Sigmoid colon (tissue), 4 donors: ENCODE data around the gene FBXO15.

ENCODE experiments used
- POLR2AphosphoS5 ChIP-seq, 4 donors: sonication (generic); formaldehyde crosslinking; IDR thresholded peaks; one replicate each; pipeline ENCODE4 v1.6.1; 2017; ENCODE audit warnings: antibody characterized with exemption in 4 of 4
- TF ChIP-seq, protein P1 (sequence below), 4 experiments: fragments of 450-650 bp in 3 of 4; fragments of 200-600 bp in 1 of 4; IDR thresholded peaks; one replicate each; pipeline ENCODE4 v1.5.1; 2016 to 2019; ENCODE audit warnings: antibody characterized with exemption in 4 of 4, mild to moderate bottlenecking in 3 of 4, moderate library complexity in 2 of 4

DNA sequence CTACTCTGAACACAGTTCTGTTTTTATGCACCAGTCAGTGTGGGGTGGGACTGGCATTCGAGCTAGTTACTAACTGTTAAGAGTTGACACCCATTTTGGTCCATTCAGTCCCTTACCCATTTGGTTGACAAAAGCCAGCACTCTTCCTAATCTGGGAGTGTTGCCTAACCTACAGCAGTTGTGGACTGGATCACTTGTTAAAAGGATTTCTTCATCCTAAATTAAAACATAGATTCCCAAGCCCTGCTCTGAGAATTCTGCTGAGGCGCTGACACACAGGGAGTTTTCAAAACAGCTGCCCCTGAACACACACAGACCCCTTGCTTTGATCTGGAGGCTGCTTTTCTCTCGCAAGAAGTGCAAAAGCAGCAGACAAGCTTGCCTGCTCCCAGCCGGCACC lies 7.1 kb upstream of the FBXO15 start:
- TF ChIP-seq, protein P1, sequence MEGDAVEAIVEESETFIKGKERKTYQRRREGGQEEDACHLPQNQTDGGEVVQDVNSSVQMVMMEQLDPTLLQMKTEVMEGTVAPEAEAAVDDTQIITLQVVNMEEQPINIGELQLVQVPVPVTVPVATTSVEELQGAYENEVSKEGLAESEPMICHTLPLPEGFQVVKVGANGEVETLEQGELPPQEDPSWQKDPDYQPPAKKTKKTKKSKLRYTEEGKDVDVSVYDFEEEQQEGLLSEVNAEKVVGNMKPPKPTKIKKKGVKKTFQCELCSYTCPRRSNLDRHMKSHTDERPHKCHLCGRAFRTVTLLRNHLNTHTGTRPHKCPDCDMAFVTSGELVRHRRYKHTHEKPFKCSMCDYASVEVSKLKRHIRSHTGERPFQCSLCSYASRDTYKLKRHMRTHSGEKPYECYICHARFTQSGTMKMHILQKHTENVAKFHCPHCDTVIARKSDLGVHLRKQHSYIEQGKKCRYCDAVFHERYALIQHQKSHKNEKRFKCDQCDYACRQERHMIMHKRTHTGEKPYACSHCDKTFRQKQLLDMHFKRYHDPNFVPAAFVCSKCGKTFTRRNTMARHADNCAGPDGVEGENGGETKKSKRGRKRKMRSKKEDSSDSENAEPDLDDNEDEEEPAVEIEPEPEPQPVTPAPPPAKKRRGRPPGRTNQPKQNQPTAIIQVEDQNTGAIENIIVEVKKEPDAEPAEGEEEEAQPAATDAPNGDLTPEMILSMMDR (IDR thresholded peaks at IDR 0.05): no peak
- no peak for TF ChIP-seq POLR2AphosphoS5 (IDR thresholded peaks at IDR 0.05)
